HG02623 (cell line): Measurements from ENCODE around the gene FOSL2.

Source experiments
- ATAC-seq: cut with Tn5 transposase; IDR thresholded peaks from one replicate; pipeline ENCODE4 v1.9.1; 2021; ENCODE audit warnings: moderate library complexity; ENCODE audit not compliant: unreplicated experiment

Gene FOSL2

GRCh38 chr2:28408764-28409599 lies 16.3 kb downstream of the FOSL2 start:
- no peak for ATAC-seq

GRCh38 chr2:28411166-28411755 lies 18.6 kb downstream of the FOSL2 start:
- ATAC-seq, result no peak

GRCh38 chr2:28411956-28412609 lies 19.4 kb downstream of the FOSL2 start:
- no peak for ATAC-seq

GRCh38 chr2:28412625-28413151 lies 20.0 kb downstream of the FOSL2 start:
- ATAC-seq, result no peak

GRCh38 chr2:28413152-28413898 lies 20.7 kb downstream of the FOSL2 start:
- ATAC-seq, result no peak

GRCh38 chr2:28413899-28414295 lies 21.2 kb downstream of the FOSL2 start:
- no peak for ATAC-seq

GRCh38 chr2:28414583-28414982 lies 21.9 kb downstream of the FOSL2 start:
- ATAC-seq, result no peak

- ATAC-seq, result no peak
Measured at GRCh38 chr2:28415010-28415409, 22.4 kb downstream of the FOSL2 start.

GRCh38 chr2:28415715-28416114 lies 23.1 kb downstream of the FOSL2 start:
- no peak for ATAC-seq

GRCh38 chr2:28419003-28419402 lies 26.3 kb downstream of the FOSL2 start:
- ATAC-seq, result no peak

GRCh38 chr2:28419443-28420270 lies 27.0 kb downstream of the FOSL2 start:
- no peak for ATAC-seq

GRCh38 chr2:28420722-28421121 lies 28.1 kb downstream of the FOSL2 start:
- no peak for ATAC-seq

- ATAC-seq, result no peak
Measured at GRCh38 chr2:28422908-28423741, 30.5 kb downstream of the FOSL2 start.

GRCh38 chr2:28423856-28424605 lies 31.4 kb downstream of the FOSL2 start:
- no peak for ATAC-seq

GRCh38 chr2:28424799-28425463 lies 32.3 kb downstream of the FOSL2 start:
- no peak for ATAC-seq

GRCh38 chr2:28425464-28425835 lies 32.8 kb downstream of the FOSL2 start:
- no peak for ATAC-seq

- ATAC-seq, result no peak
Measured at GRCh38 chr2:28427741-28428415, 35.2 kb downstream of the FOSL2 start.

GRCh38 chr2:28428486-28428885 lies 35.8 kb downstream of the FOSL2 start:
- no peak for ATAC-seq
